B cell (primary cell): Measurements from ENCODE around the gene CXCL12.

ENCODE experiments used
- CTCF ChIP-seq: fragments of 200-600 bp; IDR thresholded peaks from one replicate; pipeline ENCODE4 v1.8.0; 2022; ENCODE audit warnings: antibody characterized with exemption, mild to moderate bottlenecking
- EZH2 ChIP-seq: IDR thresholded peaks from 2 replicates; pipeline ENCODE4 v1.6.1; 2012; ENCODE audit warnings: borderline replicate concordance, low read depth, mild to moderate bottlenecking, moderate library complexity, low read length; ENCODE audit not compliant: insufficient read depth, poor library complexity, severe bottlenecking

- TF ChIP-seq CTCF, result no peak
- no peak for TF ChIP-seq EZH2
Measured at GRCh38 chr10:44392420-44392819, 7.5 kb upstream of the CXCL12 start.
